ENCODE results near the gene GPATCH2.
"Not testable (repeated sequence)": the region's sequence is repeated elsewhere in the genome, so short reads cannot be mapped to it uniquely, and the experiment has no call there.

GPATCH2 gene

DNA sequence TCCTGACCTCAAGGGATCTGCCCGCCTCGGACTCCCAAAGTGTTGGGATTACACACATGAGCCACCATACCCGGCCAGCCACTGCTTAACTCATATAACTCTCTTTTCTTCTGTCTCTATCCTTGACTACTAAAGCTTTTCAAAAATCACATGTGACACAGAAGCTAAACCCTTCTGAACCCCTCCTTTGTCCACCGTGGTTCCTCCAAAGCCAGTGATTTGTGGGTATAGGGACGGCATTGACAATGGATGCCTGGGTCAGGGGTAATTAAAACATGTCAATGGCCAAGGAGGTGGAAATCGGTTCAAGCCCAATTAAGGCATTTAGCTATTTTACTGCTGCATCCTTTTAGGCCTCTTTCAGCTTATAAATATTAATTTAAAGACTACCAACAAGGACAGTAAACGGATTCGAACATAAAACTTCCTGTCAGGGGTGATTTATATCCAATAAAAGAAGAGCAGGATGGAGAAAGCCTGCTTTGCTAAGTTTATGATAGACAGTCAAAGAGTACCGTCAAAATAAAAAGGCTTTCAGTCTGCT is 242.3 kb downstream of the GPATCH2 start:
- FAIRE-seq (no peak), DNase-seq (ENCODE audit: insufficient read length, low spot score) (no peak)

DNA sequence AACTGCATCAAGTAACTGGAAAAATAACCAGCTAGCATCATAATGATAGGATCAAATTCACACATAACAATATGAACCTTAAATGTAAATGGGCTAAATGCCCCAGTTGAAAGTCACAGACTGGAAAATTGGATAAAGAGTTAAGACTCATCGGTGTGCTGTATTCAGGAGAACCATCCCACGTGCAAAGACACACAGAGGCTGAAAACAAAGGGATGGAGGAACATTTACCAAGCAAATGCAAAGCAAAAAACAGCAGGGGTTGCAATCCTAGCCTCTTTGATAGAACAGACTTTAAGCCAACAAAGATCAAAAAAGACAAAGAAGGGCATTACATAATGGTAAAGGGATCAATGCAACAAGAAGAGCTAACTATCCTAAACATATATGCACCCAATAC is 249.1 kb downstream of the GPATCH2 start:
- not testable (repeated sequence) for DNase-seq (ENCODE audit: insufficient read length, low spot score); FAIRE-seq

DNA sequence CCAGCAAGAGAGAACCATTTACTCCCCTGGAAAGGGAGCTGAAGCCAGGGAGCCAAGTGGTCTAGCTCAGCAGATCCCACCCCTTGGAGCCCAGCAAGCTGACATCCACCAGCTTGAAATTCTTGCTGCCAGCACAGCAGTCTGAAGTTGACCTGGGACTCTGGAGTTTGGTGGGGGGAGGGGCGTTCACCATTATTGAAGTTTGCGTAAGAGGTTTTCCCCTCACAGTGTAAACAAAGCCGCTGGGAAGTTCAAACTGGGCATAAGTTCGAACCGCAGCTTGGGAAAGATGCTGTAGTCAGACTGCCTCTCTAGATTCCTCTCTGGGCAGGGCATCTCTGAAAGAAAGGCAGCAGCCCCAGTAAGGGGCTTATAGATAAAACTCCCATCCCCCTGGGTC is 251.1 kb downstream of the GPATCH2 start:
- not testable (repeated sequence) for DNase-seq (ENCODE audit: insufficient read length, low spot score); FAIRE-seq

DNA sequence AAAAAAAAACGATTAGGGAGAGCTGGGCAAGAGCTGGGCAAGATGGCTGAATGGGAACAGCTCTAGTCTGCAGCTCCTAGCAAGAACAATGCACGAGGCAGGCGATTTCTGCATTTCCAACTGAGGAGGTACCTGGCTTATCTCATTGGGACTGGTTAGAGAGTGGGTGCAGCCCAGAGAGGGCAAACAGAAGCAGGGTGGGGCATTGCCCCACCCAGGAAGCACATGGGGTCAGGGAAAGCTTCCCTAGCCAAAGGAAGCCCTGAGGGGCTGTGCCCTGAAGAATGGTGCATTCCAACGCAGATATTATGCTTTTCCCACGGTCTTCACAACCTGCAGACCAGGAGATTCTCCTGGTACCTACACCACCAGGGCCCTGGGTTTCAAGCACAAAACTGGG is 251.6 kb downstream of the GPATCH2 start:
- no peak for FAIRE-seq

More for the DNA sequence above, 251.6 kb downstream of the GPATCH2 start:
- DNase-seq (ENCODE audit: insufficient read length, low spot score), result no peak
